Measurements from ENCODE around the gene ENDOD1.

ENDOD1 gene

DNA sequence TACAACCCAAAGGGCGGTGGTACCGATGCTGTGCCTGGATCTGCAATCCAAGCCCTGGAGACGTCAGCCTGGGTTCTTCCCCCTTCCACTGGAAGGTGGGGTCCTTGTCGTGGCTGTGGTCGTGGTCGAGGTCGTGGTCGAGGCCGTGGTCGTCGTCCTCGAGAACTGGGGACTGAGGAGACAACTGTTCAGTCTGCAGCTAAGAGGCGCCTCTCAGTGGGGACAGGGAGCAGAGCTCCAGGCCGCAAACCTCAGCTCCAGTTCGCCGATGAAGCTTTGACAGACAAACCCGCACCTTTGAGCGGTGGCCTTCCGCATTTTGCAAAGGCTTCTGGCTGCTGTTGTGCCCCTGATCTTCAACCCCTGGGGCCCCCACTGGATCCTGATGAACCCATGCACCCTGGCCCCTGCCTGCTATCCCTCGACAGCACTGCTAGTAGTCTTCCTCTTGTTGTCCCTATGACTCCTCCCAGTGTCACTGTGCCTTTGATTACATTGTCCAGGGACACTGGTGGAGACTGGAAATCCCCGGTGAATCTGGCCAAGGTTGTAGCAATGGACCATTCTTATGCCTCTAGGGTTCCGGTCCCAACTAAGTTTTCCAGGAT, 38.9 kb upstream of the ENDOD1 start:
- DNase-seq (ENCODE audit: low spot score): no peak
- in situ Hi-C loops (cut with MboI; ENCODE audit: low pct_unique_long_range_greater_than_20kb, low sequenced_read_pairs, unreplicated experiment): no loop called here
- TF ChIP-seq, protein P1, sequence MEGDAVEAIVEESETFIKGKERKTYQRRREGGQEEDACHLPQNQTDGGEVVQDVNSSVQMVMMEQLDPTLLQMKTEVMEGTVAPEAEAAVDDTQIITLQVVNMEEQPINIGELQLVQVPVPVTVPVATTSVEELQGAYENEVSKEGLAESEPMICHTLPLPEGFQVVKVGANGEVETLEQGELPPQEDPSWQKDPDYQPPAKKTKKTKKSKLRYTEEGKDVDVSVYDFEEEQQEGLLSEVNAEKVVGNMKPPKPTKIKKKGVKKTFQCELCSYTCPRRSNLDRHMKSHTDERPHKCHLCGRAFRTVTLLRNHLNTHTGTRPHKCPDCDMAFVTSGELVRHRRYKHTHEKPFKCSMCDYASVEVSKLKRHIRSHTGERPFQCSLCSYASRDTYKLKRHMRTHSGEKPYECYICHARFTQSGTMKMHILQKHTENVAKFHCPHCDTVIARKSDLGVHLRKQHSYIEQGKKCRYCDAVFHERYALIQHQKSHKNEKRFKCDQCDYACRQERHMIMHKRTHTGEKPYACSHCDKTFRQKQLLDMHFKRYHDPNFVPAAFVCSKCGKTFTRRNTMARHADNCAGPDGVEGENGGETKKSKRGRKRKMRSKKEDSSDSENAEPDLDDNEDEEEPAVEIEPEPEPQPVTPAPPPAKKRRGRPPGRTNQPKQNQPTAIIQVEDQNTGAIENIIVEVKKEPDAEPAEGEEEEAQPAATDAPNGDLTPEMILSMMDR (IDR thresholded peaks at IDR 0.05; ENCODE audit: extremely low read depth, insufficient read depth, missing control alignments): no peak

DNA sequence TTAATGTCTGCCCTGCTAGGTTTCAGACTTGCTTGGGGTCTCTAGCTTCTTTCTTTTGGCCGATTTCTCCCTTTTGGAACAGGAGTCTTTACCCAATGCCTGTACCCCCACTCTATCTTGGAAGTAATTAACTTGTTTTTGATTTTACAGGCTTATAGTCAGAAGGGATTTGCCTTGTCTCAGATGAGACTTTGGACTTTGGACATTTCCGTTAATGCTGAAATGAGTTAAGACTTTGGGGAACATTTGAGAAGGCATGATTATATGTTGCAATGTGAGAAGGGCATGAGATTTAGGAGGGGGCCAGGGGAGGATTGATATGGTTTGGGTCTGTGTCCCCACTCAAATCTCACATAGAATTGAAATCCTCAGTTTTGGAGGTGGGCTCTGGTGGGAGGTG, 35.3 kb upstream of the ENDOD1 start:
- in situ Hi-C loops (cut with MboI; ENCODE audit: low pct_unique_long_range_greater_than_20kb, low sequenced_read_pairs, unreplicated experiment): no loop called here
- TF ChIP-seq, protein P1 (IDR thresholded peaks at IDR 0.05; ENCODE audit: extremely low read depth, insufficient read depth, missing control alignments): no peak
- DNase-seq (ENCODE audit: low spot score): no peak

DNA sequence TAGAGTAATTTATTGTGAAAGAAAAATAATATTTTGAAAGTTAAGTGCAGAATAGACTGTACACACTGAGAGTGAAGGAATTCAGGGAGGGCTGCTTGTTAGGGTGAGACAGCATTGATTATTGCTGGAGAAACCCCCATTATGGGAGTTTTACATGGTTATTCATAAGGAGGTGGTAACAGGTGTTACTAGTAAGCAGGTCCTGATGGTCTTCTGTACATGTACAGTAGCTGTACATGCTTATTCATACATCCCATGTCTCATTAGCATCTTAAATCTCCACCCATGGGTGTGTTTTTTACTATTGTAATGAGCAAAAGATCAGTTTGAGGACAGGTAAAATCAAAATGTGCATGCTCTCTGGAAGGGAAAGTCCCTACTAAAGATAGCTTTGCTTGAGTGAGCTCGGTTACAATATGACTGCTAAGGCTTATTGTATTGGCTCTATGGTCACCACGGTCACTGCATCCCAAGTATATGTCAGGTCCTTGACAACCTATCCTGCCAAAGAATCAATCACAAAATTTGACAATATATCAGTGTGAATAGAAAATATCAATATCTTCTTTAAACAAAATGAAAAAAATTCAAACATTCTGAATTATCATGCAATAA, 34.3 kb upstream of the ENDOD1 start:
- peak; percentile 53 for DNase-seq (ENCODE audit: low spot score)
- TF ChIP-seq, protein P1 (IDR thresholded peaks at IDR 0.05; ENCODE audit: extremely low read depth, insufficient read depth, missing control alignments): no peak
- in situ Hi-C loops (cut with MboI; ENCODE audit: low pct_unique_long_range_greater_than_20kb, low sequenced_read_pairs, unreplicated experiment): no loop called here

DNA sequence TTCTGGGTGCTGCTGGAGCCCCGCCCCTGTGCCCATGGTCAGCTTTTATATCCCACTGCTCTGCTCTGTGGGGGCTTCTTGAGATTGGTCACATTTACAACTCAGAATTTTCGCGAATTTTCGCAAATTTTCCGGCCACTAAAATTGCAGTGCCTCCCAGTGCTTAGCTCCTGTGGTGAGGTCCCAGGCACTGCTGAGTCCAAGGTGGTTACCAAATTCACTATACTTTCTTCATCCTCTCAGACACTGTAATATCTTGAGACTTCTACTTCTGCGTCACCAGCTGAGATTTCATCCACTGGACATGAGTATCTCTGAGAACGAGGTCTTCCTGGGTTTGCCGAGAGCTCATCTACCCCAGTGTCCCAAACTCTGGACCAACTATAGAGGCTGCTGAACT, 31.7 kb upstream of the ENDOD1 start:
- TF ChIP-seq, protein P1 (IDR thresholded peaks at IDR 0.05; ENCODE audit: extremely low read depth, insufficient read depth, missing control alignments): no peak
- in situ Hi-C loops (cut with MboI; ENCODE audit: low pct_unique_long_range_greater_than_20kb, low sequenced_read_pairs, unreplicated experiment): no loop called here
- no peak for DNase-seq (ENCODE audit: low spot score)

DNA sequence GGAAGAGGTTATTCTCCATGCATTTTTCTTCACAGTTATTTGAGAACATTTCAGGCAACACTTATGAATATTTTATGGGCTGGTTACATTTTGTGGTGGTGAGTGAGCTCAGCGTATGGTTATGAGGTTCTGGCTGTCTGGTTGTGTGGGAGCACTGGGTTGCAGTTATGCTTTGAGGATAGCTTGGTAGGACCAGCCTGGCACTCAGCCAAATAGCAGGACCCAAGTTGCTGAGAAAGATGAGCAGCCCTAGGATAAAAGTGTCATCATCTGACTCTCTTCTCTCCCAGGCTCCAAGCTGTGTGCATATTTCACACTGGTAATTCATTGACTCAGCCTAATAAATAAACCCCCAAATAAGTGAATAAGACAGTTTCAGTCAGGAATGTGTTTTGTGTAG, 31.0 kb upstream of the ENDOD1 start:
- TF ChIP-seq, protein P1 (IDR thresholded peaks at IDR 0.05; ENCODE audit: extremely low read depth, insufficient read depth, missing control alignments): no peak
- in situ Hi-C loops (cut with MboI; ENCODE audit: low pct_unique_long_range_greater_than_20kb, low sequenced_read_pairs, unreplicated experiment): no loop called here
- DNase-seq (ENCODE audit: low spot score): no peak

DNA sequence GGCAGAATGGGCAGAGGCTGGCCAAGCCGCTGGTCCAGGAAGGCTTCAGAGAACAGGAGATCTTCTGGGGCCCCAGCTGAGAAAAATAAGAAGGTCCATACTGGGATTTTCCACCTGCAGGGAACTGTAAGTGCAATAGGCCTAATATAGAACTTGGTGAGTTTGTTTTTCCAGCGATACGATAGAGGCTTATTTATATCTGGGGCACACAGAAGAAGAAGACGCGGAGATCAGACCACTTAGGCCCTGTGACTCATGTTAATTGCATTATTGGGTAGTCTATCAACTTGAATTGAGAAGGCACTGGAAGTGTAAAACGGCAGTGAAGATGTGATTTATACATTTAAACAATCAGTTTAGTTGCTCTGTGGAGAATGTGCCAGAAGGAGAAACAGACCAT, 30.6 kb upstream of the ENDOD1 start:
- TF ChIP-seq, protein P1 (IDR thresholded peaks at IDR 0.05; ENCODE audit: extremely low read depth, insufficient read depth, missing control alignments): no peak
- in situ Hi-C loops (cut with MboI; ENCODE audit: low pct_unique_long_range_greater_than_20kb, low sequenced_read_pairs, unreplicated experiment): no loop called here
- DNase-seq (ENCODE audit: low spot score): no peak
